HG02763 (cell line): ENCODE measurements around the gene DOCK8.
"Not testable (repeated sequence)": the region's sequence is repeated elsewhere in the genome, so short reads cannot be mapped to it uniquely, and the experiment has no call there.

ENCODE experiments used
- ATAC-seq: cut with Tn5 transposase; IDR thresholded peaks from one replicate; pipeline ENCODE4 v1.9.1; 2021; ENCODE audit warnings: mild to moderate bottlenecking, moderate library complexity; ENCODE audit not compliant: unreplicated experiment

Gene DOCK8

DNA sequence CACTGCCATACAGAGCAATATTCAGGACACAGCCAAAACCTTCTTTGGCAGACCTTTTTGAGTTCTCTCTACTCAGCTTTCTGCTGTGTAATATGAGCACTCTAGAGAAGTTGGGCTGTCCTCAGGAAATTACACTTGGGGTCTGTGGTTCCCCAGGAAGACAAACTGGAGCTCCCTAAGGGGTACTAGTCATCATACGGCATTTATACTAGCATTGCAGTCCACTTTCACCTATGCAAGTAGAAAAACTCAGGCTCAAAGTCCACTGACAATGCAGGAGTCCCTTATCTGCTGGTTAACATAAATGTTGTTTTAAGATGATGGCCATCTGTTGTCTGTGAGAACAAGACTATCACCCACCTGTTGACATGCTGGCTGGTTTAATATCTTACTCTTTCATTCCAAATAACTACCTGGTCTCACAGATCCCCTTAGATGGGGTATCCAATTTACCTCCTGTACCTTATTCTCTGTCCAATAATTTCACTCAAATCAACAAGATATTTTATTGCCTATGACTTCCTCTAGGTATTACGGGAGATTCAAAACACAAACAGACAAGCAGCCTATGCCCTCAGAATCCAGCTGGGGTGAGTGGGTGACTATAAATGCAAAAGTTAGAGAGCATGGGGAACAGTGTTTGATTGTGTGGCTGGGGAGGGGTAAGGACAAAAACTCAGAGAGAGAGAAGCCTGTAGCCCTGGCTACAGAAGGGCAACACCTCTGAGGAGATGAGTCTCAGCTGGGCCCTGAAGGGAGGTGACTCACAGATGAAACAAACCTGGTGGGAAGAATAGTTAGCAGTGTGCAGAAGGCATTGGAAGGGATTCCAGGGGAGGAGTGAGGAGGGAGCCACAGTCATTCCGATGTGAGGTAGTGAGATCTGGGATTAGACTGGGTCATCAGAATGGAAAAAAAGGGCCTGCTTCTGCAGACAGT is 10.2 kb downstream of the DOCK8 start:
- no peak for ATAC-seq

DNA sequence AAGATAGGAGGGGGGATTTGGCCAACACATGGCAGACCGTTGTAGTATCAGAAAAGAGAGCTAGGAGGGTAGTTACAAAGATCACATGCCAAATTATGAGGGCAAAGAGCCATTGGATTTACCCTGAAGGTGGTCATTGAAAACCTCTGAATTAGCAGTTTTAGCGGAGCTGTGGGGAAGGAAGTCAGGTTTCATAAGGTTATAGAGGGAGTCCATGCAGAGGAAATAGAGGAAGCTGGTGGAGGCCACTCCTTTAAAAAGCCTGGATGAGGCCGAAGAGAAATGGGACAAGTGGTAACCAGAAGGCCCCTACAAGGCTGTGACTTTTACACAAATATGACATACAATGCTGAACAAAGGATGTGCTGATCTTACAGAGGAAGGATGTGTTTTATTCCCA is 13.2 kb downstream of the DOCK8 start:
- ATAC-seq: no peak

DNA sequence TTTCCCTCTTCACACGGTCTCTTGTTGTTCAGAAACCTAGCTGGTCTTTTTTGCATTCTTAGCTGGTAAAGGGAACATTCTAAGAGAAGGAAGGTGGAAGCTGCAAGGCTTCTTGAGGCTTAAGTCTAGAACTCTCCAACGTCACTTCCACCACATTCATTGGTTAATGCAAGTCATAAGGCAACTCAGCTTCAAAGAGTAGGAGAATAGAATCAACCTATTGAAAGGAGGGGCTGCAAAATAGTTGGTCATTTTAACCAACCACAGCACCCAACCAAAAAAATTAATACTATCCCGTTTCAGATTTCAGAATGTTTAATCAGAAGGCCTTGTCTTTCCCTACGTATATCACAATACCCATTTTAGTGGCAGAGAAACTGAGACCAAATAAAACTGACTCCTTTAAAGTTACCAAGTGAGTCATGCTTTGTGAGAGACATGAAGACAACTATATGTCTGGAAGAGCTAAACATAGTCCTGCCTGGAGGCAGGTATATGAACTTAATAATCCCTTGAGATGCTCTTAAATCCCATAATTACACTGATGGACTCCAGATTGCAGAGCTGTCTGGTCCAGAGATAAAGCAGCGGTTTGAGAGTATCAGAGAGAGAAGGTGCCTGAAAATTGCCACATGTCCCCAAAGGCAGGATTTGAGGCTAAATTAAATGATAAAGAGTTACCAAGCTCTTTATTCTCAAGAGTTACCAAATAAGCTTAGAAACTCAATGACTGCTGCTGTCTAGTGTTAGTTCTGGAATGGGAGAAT is 14.4 kb downstream of the DOCK8 start:
- no peak for ATAC-seq

DNA sequence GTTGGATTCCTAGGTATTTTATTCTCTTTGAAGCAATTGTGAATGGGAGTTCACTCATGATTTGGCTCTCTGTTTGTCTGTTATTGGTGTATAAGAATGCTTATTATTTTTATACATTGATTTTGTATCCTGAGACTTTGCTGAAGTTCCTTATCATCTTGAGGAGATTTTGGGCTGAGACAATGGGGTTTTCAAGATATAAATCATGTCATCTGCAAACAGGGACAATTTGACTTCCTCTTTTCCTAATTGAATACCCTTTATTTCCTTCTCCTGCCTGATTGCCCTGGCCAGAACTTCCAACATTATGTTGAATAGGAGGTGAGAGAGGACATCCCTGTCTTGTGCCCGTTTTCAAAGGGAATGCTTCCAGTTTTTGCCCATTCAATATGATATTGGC is 17.0 kb downstream of the DOCK8 start:
- not testable (repeated sequence) for ATAC-seq

- ATAC-seq: not testable (repeated sequence)
Measured at GRCh38 chr9:233708-234107, 19.0 kb downstream of the DOCK8 start.

- ATAC-seq: no peak
Measured at GRCh38 chr9:237141-237857, 22.6 kb downstream of the DOCK8 start.

DNA sequence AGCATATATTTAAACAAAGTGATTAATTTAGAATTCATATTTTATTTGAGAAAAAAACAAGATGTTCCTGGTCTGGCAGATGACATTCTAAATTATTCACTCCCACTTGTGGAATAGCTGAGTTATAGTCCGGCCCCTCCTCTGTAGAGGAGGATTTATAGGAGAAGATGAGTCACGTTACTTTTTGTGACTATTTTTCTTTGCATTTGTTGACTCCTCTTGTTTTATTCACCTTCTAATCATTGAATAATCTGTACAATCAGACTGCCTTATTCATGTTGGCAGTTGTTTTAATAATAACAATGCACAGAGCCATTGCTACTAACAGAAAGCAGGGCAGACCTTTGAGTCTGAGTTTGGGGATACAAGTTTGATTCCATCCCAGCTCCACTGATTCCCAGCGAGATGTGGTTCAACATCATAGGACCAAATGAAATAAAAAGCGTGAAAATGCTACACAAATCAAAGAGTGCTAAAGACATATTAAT is 23.2 kb downstream of the DOCK8 start:
- no peak for ATAC-seq

DNA sequence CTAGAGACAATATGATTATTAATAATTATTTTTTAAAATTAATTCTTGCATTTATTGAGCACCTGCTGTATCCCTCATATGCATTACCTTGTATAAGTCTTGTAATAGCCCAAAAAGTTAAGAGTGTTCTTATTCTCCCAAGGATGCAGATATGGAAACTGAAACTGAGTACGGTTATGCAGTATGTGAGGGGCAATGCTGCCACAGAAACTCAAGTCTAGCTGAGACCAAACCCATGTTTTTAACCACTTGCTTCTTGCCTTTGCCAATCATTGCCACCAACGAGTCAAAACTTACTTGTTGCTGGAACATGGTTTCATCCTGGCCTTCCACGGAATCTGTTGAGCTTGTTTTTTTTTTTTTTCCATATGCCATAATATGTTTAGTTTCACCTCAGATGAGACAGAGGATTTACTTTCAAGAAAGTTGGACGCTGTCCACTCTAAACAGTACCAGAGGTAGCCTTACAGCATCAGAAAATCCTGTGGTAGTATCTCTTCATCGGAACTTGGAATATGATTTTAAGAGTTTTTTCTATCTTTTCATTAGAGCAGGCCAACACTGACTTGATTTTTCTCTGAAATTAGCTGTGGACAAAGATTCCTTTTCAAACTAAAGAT is 27.9 kb downstream of the DOCK8 start:
- ATAC-seq: no peak

- ATAC-seq: no peak
Measured at GRCh38 chr9:248278-248961, 33.8 kb downstream of the DOCK8 start.

DNA sequence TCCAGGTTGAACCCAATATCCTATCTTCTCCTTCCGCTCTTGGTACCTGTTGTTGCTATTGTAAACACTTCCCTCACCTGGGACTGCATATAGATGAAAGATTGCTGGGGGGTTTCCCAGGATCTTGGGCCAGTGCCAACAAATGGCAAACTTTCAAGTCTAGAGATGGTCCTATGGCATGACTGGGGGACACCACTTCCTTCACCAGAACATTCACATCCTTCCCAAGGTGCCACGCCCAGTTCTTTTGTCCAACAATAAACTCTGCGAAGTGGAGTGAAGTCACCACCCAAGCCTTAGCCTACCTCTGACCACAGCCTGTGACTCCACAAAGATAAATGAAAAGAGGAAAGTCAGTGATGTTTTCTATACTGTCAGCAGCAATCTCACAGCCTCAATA is 34.4 kb downstream of the DOCK8 start:
- ATAC-seq: no peak

DNA sequence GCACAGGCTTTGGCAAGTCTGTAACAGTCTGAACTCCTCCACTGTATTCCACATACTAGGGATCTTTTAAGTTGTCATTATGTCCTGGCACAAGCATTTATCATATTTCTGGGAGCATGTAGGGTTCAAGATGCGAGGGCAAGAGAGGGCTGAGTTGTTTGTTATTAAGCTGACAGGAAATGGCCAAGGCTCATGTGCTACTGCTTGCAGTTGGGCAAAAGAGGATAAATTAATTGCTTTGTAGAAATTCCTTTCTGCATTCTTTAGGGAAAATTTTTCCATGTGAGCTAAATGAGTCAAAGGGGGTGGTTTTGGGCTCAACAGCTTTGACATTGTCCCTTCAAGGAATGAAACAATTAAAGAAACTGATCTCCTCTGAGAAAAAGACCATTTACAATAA is 35.4 kb downstream of the DOCK8 start:
- ATAC-seq: no peak

- ATAC-seq: no peak
Measured at GRCh38 chr9:250625-251024, 36.0 kb downstream of the DOCK8 start.

- ATAC-seq: no peak
Measured at GRCh38 chr9:251398-251797, 36.7 kb downstream of the DOCK8 start.

DNA sequence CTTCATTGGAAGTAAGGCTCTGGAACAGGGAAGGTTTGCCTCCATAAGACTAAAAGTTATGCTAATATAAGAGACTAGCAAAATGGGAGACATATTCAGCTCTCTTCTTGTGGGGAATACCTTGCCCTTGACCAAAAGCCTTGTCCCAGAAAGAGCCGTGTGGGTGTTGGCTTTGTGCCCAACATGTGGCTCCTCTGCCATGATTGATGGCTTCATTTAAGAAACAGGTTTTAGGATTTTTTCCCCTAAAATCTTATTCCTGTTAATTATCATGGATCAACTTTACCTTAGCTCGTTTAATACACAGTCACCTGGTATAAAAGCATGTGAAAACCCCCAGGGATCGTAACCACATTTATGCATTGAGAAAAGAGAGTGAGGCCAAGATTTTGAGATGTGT is 38.9 kb downstream of the DOCK8 start:
- ATAC-seq: no peak

DNA sequence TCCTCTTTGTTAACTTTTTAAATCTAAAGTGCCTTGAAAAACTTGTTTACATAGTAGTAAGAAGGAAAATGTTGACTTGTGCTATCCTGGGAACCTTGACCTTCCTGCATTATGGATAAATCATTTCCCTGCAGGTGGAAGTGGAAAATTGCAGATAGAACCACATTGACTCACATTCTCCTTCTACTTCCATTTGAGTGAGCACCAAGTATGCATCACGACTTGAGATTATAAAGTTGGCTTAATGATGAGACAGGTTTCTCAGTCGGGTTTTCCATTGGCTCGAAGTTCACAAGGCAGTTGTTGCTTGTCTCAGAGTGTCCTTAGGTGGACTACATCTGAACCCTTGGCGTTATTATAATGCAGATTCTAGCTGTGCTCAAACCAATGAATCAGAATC is 39.9 kb downstream of the DOCK8 start:
- no peak for ATAC-seq

DNA sequence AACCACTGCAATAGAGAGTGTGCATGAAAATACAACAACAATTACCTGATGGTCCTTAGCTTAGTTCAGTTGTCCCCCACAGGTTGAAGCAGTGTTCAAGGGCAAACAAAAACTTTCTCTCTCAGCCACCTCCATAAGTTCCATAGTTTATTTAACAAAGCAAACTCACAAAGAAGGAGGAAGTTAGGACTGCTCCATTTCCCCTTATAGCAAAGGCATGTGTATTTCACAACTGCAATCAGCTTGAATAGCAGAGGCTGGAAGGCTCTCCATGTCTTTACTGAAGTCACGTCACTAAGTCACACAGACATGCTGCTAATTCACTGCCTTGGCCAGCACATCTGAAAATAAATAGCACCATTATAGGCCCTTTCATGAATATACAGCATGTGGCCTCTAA is 43.3 kb downstream of the DOCK8 start:
- ATAC-seq: no peak

GRCh38 chr9:259405-260404 is 45.0 kb downstream of the DOCK8 start:
- ATAC-seq: no peak

DNA sequence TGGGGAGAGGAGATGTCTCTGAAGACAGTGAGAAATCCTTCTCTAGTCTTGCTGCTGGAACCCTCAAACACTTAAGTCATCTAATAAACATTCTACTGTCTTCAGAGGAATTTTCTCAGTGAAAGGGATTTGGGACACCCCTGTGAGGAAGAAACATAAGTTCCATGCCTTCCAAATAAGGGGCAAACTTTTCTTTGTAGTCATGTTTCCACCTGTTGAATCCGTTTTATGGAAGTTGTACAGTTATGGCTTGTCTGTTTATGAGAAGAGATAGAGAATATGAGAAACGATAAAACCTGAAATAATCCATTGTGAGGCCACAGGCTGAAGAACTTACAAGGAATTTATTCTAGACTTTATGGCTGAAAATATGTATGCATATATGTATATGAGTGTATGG is 49.6 kb downstream of the DOCK8 start:
- ATAC-seq: no peak
